SU-DHL-6 (cell line): ENCODE data around the gene WWC1.

Experiments
- CTCF ChIP-seq: fragments of 200-600 bp; sonication (generic); IDR thresholded peaks from one replicate; pipeline ENCODE4 v1.5.1; 2017; ENCODE audit warnings: antibody characterized with exemption, mild to moderate bottlenecking, low read length, moderate library complexity; ENCODE audit not compliant: insufficient read depth, poor library complexity, severe bottlenecking
- EZH2phosphoT487 ChIP-seq: fragments of 200-600 bp; sonication (generic), shearing (Covaris generic); conservative IDR thresholded peaks from 2 replicates; pipeline ENCODE4 v1.6.1; 2018; ENCODE audit warnings: mild to moderate bottlenecking, antibody characterized with exemption, low read length, moderate library complexity, mixed read lengths

GRCh38 chr5:168342151-168342825 is 50.8 kb downstream of the WWC1 start:
- TF ChIP-seq CTCF (no peak), EZH2phosphoT487 (no peak)
